Measurements from ENCODE around the gene TMPRSS11F. TPM values are rescaled to one million over a fixed set of nuclear protein-coding genes. Genes with fewer than 3 reads are reported as not detected.

The TMPRSS11F gene
- total RNA-seq, 1 donor = not detected

Other genes with a start within 250 kb of the TMPRSS11F start
- not detected for gene TMPRSS11D, start 245.9 kb downstream of the TMPRSS11F start, total RNA-seq
- gene TMPRSS11A, start 166.4 kb downstream of the TMPRSS11F start, total RNA-seq = not detected
- gene TMPRSS11B, start 115.8 kb upstream of the TMPRSS11F start, total RNA-seq = not detected
- gene YTHDC1, start 220.2 kb upstream of the TMPRSS11F start, total RNA-seq = 283 TPM